IPS DF 6.9 (cell line): Measurements from ENCODE around the gene NECTIN1.

Experiments used
- DNase-seq: peaks from one replicate; pipeline ENCODE4 v3.0.0-alpha.2; 2013; ENCODE audit warnings: low read depth, low spot score
- H3K27ac ChIP-seq: one replicate; pipeline ENCODE4 v1.5.1; 2013; ENCODE audit warnings: low read length, control low read depth
- H3K27me3 ChIP-seq: 2 replicates; pipeline ENCODE4 v1.6.1; 2013; ENCODE audit warnings: mild to moderate bottlenecking, low read length; ENCODE audit not compliant: control insufficient read depth, insufficient read depth
- H3K36me3 ChIP-seq: 2 replicates; pipeline ENCODE4 v1.6.1; 2013; ENCODE audit warnings: low read length; ENCODE audit not compliant: control insufficient read depth, insufficient read depth
- H3K4me1 ChIP-seq: 2 replicates; pipeline ENCODE4 v1.6.1; 2013; ENCODE audit warnings: low read length; ENCODE audit not compliant: control insufficient read depth, insufficient read depth
- H3K4me3 ChIP-seq: 2 replicates; pipeline ENCODE4 v1.5.1; 2013; ENCODE audit warnings: mild to moderate bottlenecking, low read length
- H3K9me3 ChIP-seq: 2 replicates; pipeline ENCODE4 v1.6.1; 2013; ENCODE audit warnings: low read length, inconsistent platforms; ENCODE audit not compliant: control insufficient read depth, insufficient read depth
- WGBS: extraction: QIAGEN DNeasy Blood & Tissue Kit; methylation state at CpG from one replicate; pipeline ENCODE4 v1.1.7; 2013; ENCODE audit warnings: mixed read lengths, missing lambda C conversion rate; ENCODE audit not compliant: insufficient read length, insufficient coverage; 5-methylcytosine and 5-hydroxymethylcytosine counted together

NECTIN1 gene

GRCh38 chr11:119729951-119730613, 1.1 kb upstream of the NECTIN1 start:
- Histone ChIP-seq H3K27me3 (no peaks in the 10 kb centered on the region), H3K9me3 (no peaks in the 10 kb centered on the region), H3K4me3 (peak overlapping the region; percentile 85; the same call in 1 of the 2 replicates), H3K4me1 (peaks cover 8% of the 10 kb centered on the region), H3K27ac (no peak overlapping the region), H3K36me3 (no peaks in the 10 kb centered on the region)
- no peak for DNase-seq
- no CpG with 5 or more reads among the region's 21 CpGs for WGBS

DNA sequence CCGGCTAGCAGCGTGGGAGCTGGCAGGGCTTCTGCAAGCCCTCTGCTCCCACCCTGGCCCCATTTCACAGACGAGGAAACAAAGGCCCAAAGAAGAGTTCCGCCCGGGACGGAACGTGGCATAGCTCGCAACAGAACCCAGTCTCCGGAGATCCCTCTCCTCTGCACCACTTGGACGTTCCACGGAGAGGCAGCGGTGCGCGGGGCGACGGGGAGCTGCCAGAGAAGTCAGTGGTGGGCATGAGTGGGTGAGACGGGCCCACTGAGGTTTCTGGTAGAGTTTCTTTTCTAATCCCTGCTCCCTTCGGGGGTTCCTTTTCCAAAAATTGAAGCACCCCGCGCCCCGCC, 554 bp upstream of the NECTIN1 start:
- H3K27ac ChIP-seq, result no peak overlapping the region
- no peak for DNase-seq
- H3K36me3 ChIP-seq, result no peaks in the 10 kb centered on the region
- no peaks in the 10 kb centered on the region for H3K27me3 ChIP-seq
- WGBS, result no CpG with 5 or more reads among the region's 21 CpGs
- H3K9me3 ChIP-seq, result no peaks in the 10 kb centered on the region
- peaks cover 10% of the 10 kb centered on the region for H3K4me1 ChIP-seq
- H3K4me3 ChIP-seq, result peak overlapping the region; percentile 85; the same call in 1 of the 2 replicates

GRCh38 chr11:119728211-119728626, 781 bp downstream of the NECTIN1 start:
- Histone ChIP-seq H3K9me3 (no peaks in the 10 kb centered on the region), H3K27ac (no peak overlapping the region), H3K4me1 (peaks cover 13% of the 10 kb centered on the region), H3K36me3 (no peaks in the 10 kb centered on the region), H3K27me3 (no peaks in the 10 kb centered on the region), H3K4me3 (peak overlapping the region; percentile 85)
- DNase-seq, result no peak
- WGBS, result no CpG with 5 or more reads among the region's 30 CpGs

- no peaks in the 10 kb centered on the region for H3K9me3 ChIP-seq
- H3K4me3 ChIP-seq, result peak overlapping the region; percentile 85
- H3K27ac ChIP-seq, result no peak overlapping the region
- no peaks in the 10 kb centered on the region for H3K36me3 ChIP-seq
- H3K4me1 ChIP-seq, result peaks cover 14% of the 10 kb centered on the region
- H3K27me3 ChIP-seq, result no peaks in the 10 kb centered on the region
- no CpG with 5 or more reads among the region's 48 CpGs for WGBS
- DNase-seq, result no peak
Observed at GRCh38 chr11:119727523-119728151, 1.4 kb downstream of the NECTIN1 start.

- Histone ChIP-seq H3K4me1 (peaks cover 16% of the 10 kb centered on the region), H3K4me3 (peak overlapping the region; percentile 85; the same call in 1 of the 2 replicates), H3K27ac (no peak overlapping the region), H3K36me3 (no peaks in the 10 kb centered on the region), H3K27me3 (no peaks in the 10 kb centered on the region), H3K9me3 (no peaks in the 10 kb centered on the region)
- WGBS, result no CpG with 5 or more reads among the region's 21 CpGs
- DNase-seq, result no peak
Observed at GRCh38 chr11:119726585-119727522, 2.1 kb downstream of the NECTIN1 start.

- Histone ChIP-seq H3K36me3 (no peaks in the 10 kb centered on the region), H3K9me3 (no peaks in the 10 kb centered on the region), H3K4me3 (peak overlapping the region; percentile 1; the same call in 1 of the 2 replicates), H3K27ac (no peak overlapping the region), H3K27me3 (no peaks in the 10 kb centered on the region), H3K4me1 (peaks cover 21% of the 10 kb centered on the region)
- no CpG with 5 or more reads among the region's 6 CpGs for WGBS
- no peak for DNase-seq
Observed at GRCh38 chr11:119726150-119726553, 2.8 kb downstream of the NECTIN1 start.

DNA sequence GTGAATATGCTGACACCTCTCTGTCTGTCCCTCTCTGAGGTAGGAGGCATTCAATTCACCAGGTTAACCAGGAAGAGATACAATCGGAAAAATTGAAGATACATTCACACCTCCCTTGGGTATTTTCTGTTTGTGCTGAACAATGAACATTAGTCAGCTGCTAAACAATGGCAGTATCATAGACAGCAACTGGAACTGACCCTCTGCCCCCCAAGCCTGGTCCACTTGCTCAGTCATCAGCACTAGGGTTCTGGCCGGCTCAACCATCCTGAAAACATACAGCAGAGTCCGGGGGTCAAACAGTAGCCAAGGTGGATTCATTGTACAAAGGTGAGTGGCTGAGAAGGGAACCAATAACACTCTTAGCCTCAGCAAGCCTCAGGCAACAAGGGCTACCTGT, 4.0 kb downstream of the NECTIN1 start:
- DNase-seq, result no peak
- WGBS, result no CpG with 5 or more reads among the region's 3 CpGs
- H3K4me1 ChIP-seq, result peaks cover 21% of the 10 kb centered on the region

GRCh38 chr11:119723952-119724325, 5.1 kb downstream of the NECTIN1 start:
- no peaks in the 10 kb centered on the region for H3K9me3 ChIP-seq
- no peak for DNase-seq
- H3K27me3 ChIP-seq, result no peaks in the 10 kb centered on the region
- no peak overlapping the region for H3K4me3 ChIP-seq
- H3K36me3 ChIP-seq, result no peaks in the 10 kb centered on the region
- no CpG with 5 or more reads among the region's 4 CpGs for WGBS
- H3K4me1 ChIP-seq, result peaks cover 21% of the 10 kb centered on the region
- H3K27ac ChIP-seq, result no peak overlapping the region

More for the DNA sequence above, 4.0 kb downstream of the NECTIN1 start:
- no peak overlapping the region for H3K4me3 ChIP-seq
- no peaks in the 10 kb centered on the region for H3K9me3 ChIP-seq
- H3K27ac ChIP-seq, result no peak overlapping the region
- H3K27me3 ChIP-seq, result no peaks in the 10 kb centered on the region
- no peaks in the 10 kb centered on the region for H3K36me3 ChIP-seq

- Histone ChIP-seq H3K4me3 (no peak overlapping the region), H3K27ac (no peak overlapping the region), H3K4me1 (peaks cover 21% of the 10 kb centered on the region), H3K27me3 (no peaks in the 10 kb centered on the region), H3K9me3 (no peaks in the 10 kb centered on the region), H3K36me3 (no peaks in the 10 kb centered on the region)
- WGBS, result no CpG with 5 or more reads among the region's 6 CpGs
- DNase-seq, result no peak
Observed at GRCh38 chr11:119723243-119723951, 5.6 kb downstream of the NECTIN1 start.

GRCh38 chr11:119722281-119722794, 6.7 kb downstream of the NECTIN1 start:
- H3K27ac ChIP-seq, result no peak overlapping the region
- H3K36me3 ChIP-seq, result no peaks in the 10 kb centered on the region
- no peaks in the 10 kb centered on the region for H3K27me3 ChIP-seq
- no peak for DNase-seq
- WGBS, result no CpG with 5 or more reads among the region's 10 CpGs
- H3K9me3 ChIP-seq, result no peaks in the 10 kb centered on the region
- no peak overlapping the region for H3K4me3 ChIP-seq
- H3K4me1 ChIP-seq, result peaks cover 21% of the 10 kb centered on the region
